ENCODE measurements around the gene DTNA.
"Not testable (repeated sequence)": the region's sequence is repeated elsewhere in the genome, so short reads cannot be mapped to it uniquely, and the experiment has no call there.

The DTNA gene

GRCh38 chr18:34709750-34710441 lies at the start of gene DTNA:
DTNA (plus strand) TSS chr18:34710298; CDS start chr18:34755977, 45,679 bp downstream.
- DNase-seq: peak; percentile 77 to 94 (median 88)

- no peak for DNase-seq
Measured at GRCh38 chr18:34660572-34660971, 49.5 kb upstream of the DTNA start.

- DNase-seq: peak; percentile 60 to 71 (median 69)
Measured at GRCh38 chr18:34661464-34662087, 48.5 kb upstream of the DTNA start.

- no peak for DNase-seq
Measured at GRCh38 chr18:34676816-34677574, 33.1 kb upstream of the DTNA start.

- DNase-seq: not testable (repeated sequence)
Measured at GRCh38 chr18:34689750-34690149, 20.3 kb upstream of the DTNA start.

GRCh38 chr18:34691614-34692013 lies 18.5 kb upstream of the DTNA start:
- no peak for DNase-seq

GRCh38 chr18:34694591-34695165 lies 15.4 kb upstream of the DTNA start:
- DNase-seq: no peak

- DNase-seq: no peak
Measured at GRCh38 chr18:34695310-34695709, 14.8 kb upstream of the DTNA start.

GRCh38 chr18:34696671-34697070 lies 13.4 kb upstream of the DTNA start:
- no peak for DNase-seq

GRCh38 chr18:34697233-34697632 lies 12.9 kb upstream of the DTNA start:
- no peak for DNase-seq

- no peak for DNase-seq
Measured at GRCh38 chr18:34697891-34698290, 12.2 kb upstream of the DTNA start.

- no peak for DNase-seq
Measured at GRCh38 chr18:34701911-34702310, 8.2 kb upstream of the DTNA start.

GRCh38 chr18:34702814-34703213 lies 7.3 kb upstream of the DTNA start:
- DNase-seq: no peak

- DNase-seq: no peak
Measured at GRCh38 chr18:34704074-34704473, 6.0 kb upstream of the DTNA start.

GRCh38 chr18:34704823-34705222 lies 5.3 kb upstream of the DTNA start:
- DNase-seq: no peak

GRCh38 chr18:34707670-34708069 lies 2.4 kb upstream of the DTNA start:
- DNase-seq: peak; percentile 23 to 49 (median 49)

- DNase-seq: peak; percentile 78 to 93 (median 89)
Measured at GRCh38 chr18:34709104-34709503, 994 bp upstream of the DTNA start.

- DNase-seq: peak in 2 of 3 donors; percentile 3 to 25
Measured at GRCh38 chr18:34710458-34710914, 388 bp downstream of the DTNA start.

GRCh38 chr18:34710934-34711333 lies 836 bp downstream of the DTNA start:
- no peak for DNase-seq

- DNase-seq: not testable (repeated sequence)
Measured at GRCh38 chr18:34716111-34716510, 6.0 kb downstream of the DTNA start.

GRCh38 chr18:34718610-34719009 lies 8.5 kb downstream of the DTNA start:
- no peak for DNase-seq

- DNase-seq: no peak
Measured at GRCh38 chr18:34720220-34720619, 10.1 kb downstream of the DTNA start.

GRCh38 chr18:34723143-34723542 lies 13.0 kb downstream of the DTNA start:
- DNase-seq: no peak
